NCI-H446 (cell line): ENCODE results near the gene HSPBAP1.
"Not testable (repeated sequence)": the region's sequence is repeated elsewhere in the genome, so short reads cannot be mapped to it uniquely, and the experiment has no call there.

ENCODE experiments used
- DNase-seq, 2 experiments: peaks; one replicate each; lab custom pipeline; 2025; lab: John Stamatoyannopoulos, UW

HSPBAP1 gene

GRCh38 chr3:122785231-122785630 lies 8.4 kb downstream of the HSPBAP1 start:
- no peak for DNase-seq

GRCh38 chr3:122784436-122784835 lies 9.2 kb downstream of the HSPBAP1 start:
- no peak for DNase-seq

- DNase-seq: no peak
These were observed 10.8 kb downstream of the HSPBAP1 start for GRCh38 chr3:122782804-122783203.

- DNase-seq: no peak
These were observed 16.1 kb downstream of the HSPBAP1 start for GRCh38 chr3:122777563-122777962.

GRCh38 chr3:122776675-122777468 lies 16.8 kb downstream of the HSPBAP1 start:
- no peak for DNase-seq

GRCh38 chr3:122774564-122774963 lies 19.1 kb downstream of the HSPBAP1 start:
- no peak for DNase-seq

- DNase-seq: no peak
These were observed 19.6 kb downstream of the HSPBAP1 start for GRCh38 chr3:122773944-122774509.

GRCh38 chr3:122772827-122773226 lies 20.8 kb downstream of the HSPBAP1 start:
- DNase-seq: no peak

GRCh38 chr3:122770521-122771202 lies 23.0 kb downstream of the HSPBAP1 start:
- no peak for DNase-seq

- DNase-seq: no peak
These were observed 25.9 kb downstream of the HSPBAP1 start for GRCh38 chr3:122767540-122768372.

- DNase-seq: no peak
These were observed 27.2 kb downstream of the HSPBAP1 start for GRCh38 chr3:122766430-122766829.

- DNase-seq: no peak
These were observed 33.0 kb downstream of the HSPBAP1 start for GRCh38 chr3:122760453-122761271.

- no peak for DNase-seq
These were observed 34.6 kb downstream of the HSPBAP1 start for GRCh38 chr3:122758877-122759560.

- DNase-seq: no peak
These were observed 38.1 kb downstream of the HSPBAP1 start for GRCh38 chr3:122755491-122755890.

GRCh38 chr3:122754929-122755328 lies 38.7 kb downstream of the HSPBAP1 start:
- DNase-seq: no peak

GRCh38 chr3:122748347-122748746 lies 45.3 kb downstream of the HSPBAP1 start:
- DNase-seq: no peak

- not testable (repeated sequence) for DNase-seq
These were observed 46.3 kb downstream of the HSPBAP1 start for GRCh38 chr3:122747295-122747694.

GRCh38 chr3:122745369-122746021 lies 48.1 kb downstream of the HSPBAP1 start:
- no peak for DNase-seq

- no peak for DNase-seq
These were observed 50.0 kb downstream of the HSPBAP1 start for GRCh38 chr3:122743581-122744120.

- DNase-seq: no peak
These were observed 51.4 kb downstream of the HSPBAP1 start for GRCh38 chr3:122742234-122742633.
